Measurements from ENCODE around the gene KAT2A. TPM values are rescaled to one million over a fixed set of nuclear protein-coding genes. Genes with fewer than 3 reads are reported as not detected.

KAT2A gene
- total and polyA plus RNA-seq, 10 donors: 37.8 to 168 (median 49.5) TPM

GRCh38 chr17:42160531-42160910, 39.4 kb upstream of the KAT2A start:
- no peaks in the 10 kb centered on the region for H3K27me3 ChIP-seq (replicated peaks in 1 of 7)
- no peaks in the 10 kb centered on the region for H3K36me3 ChIP-seq
- intact Hi-C loops (cut with DNase I; ENCODE audit: low total_unique reads): no loop called here
- no peak overlapping the region for H3K4me3 ChIP-seq
- WGBS, 5 donors: 90 to 96% (median 91%) methylated on average over 7 of the region's 7 CpGs
- peaks cover 0 to 25% (median 2%) of the 10 kb centered on the region in 6 donors for H3K4me1 ChIP-seq
- H3K27ac ChIP-seq: no peak overlapping the region
- TF ChIP-seq CTCF (IDR thresholded peaks at IDR 0.05 in 8 of 11, conservative IDR thresholded peaks at IDR 0.05 in 3 of 11): no peak
- TF ChIP-seq POLR2AphosphoS5 (IDR thresholded peaks at IDR 0.05): no peak
- TF ChIP-seq POLR2A (IDR thresholded peaks at IDR 0.05): no peak
- no peak for DNase-seq
- no peaks in the 10 kb centered on the region for H3K9me3 ChIP-seq

GRCh38 chr17:42159796-42160530, 38.8 kb upstream of the KAT2A start:
- no peak for DNase-seq
- Histone ChIP-seq H3K27me3 (replicated peaks in 1 of 7) (no peaks in the 10 kb centered on the region), H3K4me3 (no peak overlapping the region), H3K27ac (no peak overlapping the region), H3K9me3 (no peaks in the 10 kb centered on the region), H3K4me1 (peaks cover 0 to 30% (median 7%) of the 10 kb centered on the region in 6 donors), H3K36me3 (no peaks in the 10 kb centered on the region)
- TF ChIP-seq POLR2A (IDR thresholded peaks at IDR 0.05) (no peak), CTCF (IDR thresholded peaks at IDR 0.05 in 8 of 11, conservative IDR thresholded peaks at IDR 0.05 in 3 of 11) (no peak), POLR2AphosphoS5 (IDR thresholded peaks at IDR 0.05) (no peak)
- 76 to 83% (median 81%) methylated on average over 13 to 14 of the region's 14 CpGs for WGBS, 5 donors
- intact Hi-C loops (cut with DNase I; ENCODE audit: low total_unique reads): no loop called here

GRCh38 chr17:42155614-42156045, 34.5 kb upstream of the KAT2A start:
- Histone ChIP-seq H3K36me3 (peaks cover 0 to 22% (median 5%) of the 10 kb centered on the region in 6 donors), H3K27ac (peak overlapping the region in 6 of 8 donors; percentile 48 to 95 (median 92)), H3K27me3 (replicated peaks in 1 of 7) (no peaks in the 10 kb centered on the region), H3K4me1 (peaks cover 28 to 52% (median 42%) of the 10 kb centered on the region in 6 donors), H3K9me3 (no peaks in the 10 kb centered on the region), H3K4me3 (peak overlapping the region; percentile 92 to 99 (median 98))
- DNase-seq: no peak
- WGBS, 5 donors: 42 to 63% (median 56%) methylated on average over 17 of the region's 17 CpGs
- intact Hi-C loops (cut with DNase I; ENCODE audit: low total_unique reads): no loop called here
- no peak for TF ChIP-seq POLR2AphosphoS5 (IDR thresholded peaks at IDR 0.05)
- no peak for TF ChIP-seq CTCF (IDR thresholded peaks at IDR 0.05 in 8 of 11, conservative IDR thresholded peaks at IDR 0.05 in 3 of 11)
- no peak for TF ChIP-seq POLR2A (IDR thresholded peaks at IDR 0.05)

GRCh38 chr17:42153919-42154742, 33.0 kb upstream of the KAT2A start:
- intact Hi-C loops (cut with DNase I; ENCODE audit: low total_unique reads): no loop called here
- H3K4me1 ChIP-seq: peaks cover 29 to 65% (median 51%) of the 10 kb centered on the region in 6 donors
- DNase-seq: no peak
- H3K27ac ChIP-seq: peak overlapping the region; percentile 79 to 95 (median 90)
- 7 to 11% (median 10%) methylated on average over 15 of the region's 15 CpGs for WGBS, 5 donors
- TF ChIP-seq POLR2AphosphoS5 (IDR thresholded peaks at IDR 0.05): no peak
- TF ChIP-seq POLR2A (IDR thresholded peaks at IDR 0.05): no peak
- TF ChIP-seq CTCF (IDR thresholded peaks at IDR 0.05 in 8 of 11, conservative IDR thresholded peaks at IDR 0.05 in 3 of 11): no peak
- peak overlapping the region; percentile 92 to 99 (median 98) for H3K4me3 ChIP-seq
- H3K36me3 ChIP-seq: peaks cover 0 to 37% (median 10%) of the 10 kb centered on the region in 6 donors
- no peaks in the 10 kb centered on the region for H3K27me3 ChIP-seq (replicated peaks in 1 of 7)
- H3K9me3 ChIP-seq: no peaks in the 10 kb centered on the region

Measured in spleen (tissue), 11 donors.